ENCODE results near the gene GCDH. TPM values are rescaled to one million over a fixed set of nuclear protein-coding genes. Genes with fewer than 3 reads are reported as not detected.

GCDH gene
- total RNA-seq, 1 experiment from 2014 or later: 53.2 TPM

GRCh38 chr19:12881172-12881808 lies 9.7 kb upstream of the GCDH start, which contains the start of gene DNASE2:
Gene DNASE2, minus strand, starts transcription at chr19:12881449. Its CDS starts 74 bp downstream, at chr19:12881375.
- no peak within 1 kb of the TSS for H3T11ph ChIP-seq (ENCODE audit: low read length)
- H3K27ac Mint-ChIP-seq: peak within 1 kb of the TSS; percentile 79 to 97 (median 83); a peak in 4 of 7 replicates
- H4K20me1 ChIP-seq (ENCODE audit: control insufficient read depth, insufficient read depth, insufficient read length): no peaks in the 10 kb centered on the region
- no peaks in the 10 kb centered on the region for H3K4me1 ChIP-seq (ENCODE audit: insufficient read depth, low read length)
- H3K9me3 Mint-ChIP-seq: peaks cover 14 to 16% of the 10 kb centered on the region in 2 experiments
- H2BK120ac ChIP-seq (ENCODE audit: low read depth, low read length, poor library complexity, severe bottlenecking): no peak within 1 kb of the TSS
- H4K5ac ChIP-seq (ENCODE audit: insufficient read length, low read depth, low read length): no peak within 1 kb of the TSS
- no peak within 1 kb of the TSS for H2BK15ac ChIP-seq (ENCODE audit: low read depth, low read length)
- no peak within 1 kb of the TSS for H3K56ac ChIP-seq (ENCODE audit: insufficient read length, low read depth, low read length)
- H3K23ac ChIP-seq (ENCODE audit: insufficient read length, low read depth, low read length): no peak within 1 kb of the TSS
- peaks cover 10 to 16% (median 14%) of the 10 kb centered on the region in 3 experiments; a peak in 6 of 7 replicates for H3K36me3 Mint-ChIP-seq (ENCODE audit: insufficient read depth in 1 of 3, low read depth in 3 of 3)
- no peak within 1 kb of the TSS for H4K8ac ChIP-seq (replicated peaks; ENCODE audit: insufficient read length, low read depth, low read length)
- 0 out of 2 replicates have a peak, but pooled peaks cover 1% of the 10 kb centered on the region for H3K27me3 ChIP-seq (ENCODE audit: insufficient read depth, low read length)
- H3K79me2 ChIP-seq (ENCODE audit: insufficient read depth, low read length): no peaks in the 10 kb centered on the region
- H3K23me2 ChIP-seq (ENCODE audit: insufficient read length, low read depth, low read length, poor library complexity, severe bottlenecking): peaks cover 6% of the 10 kb centered on the region
- WGBS (ENCODE audit: extremely low coverage, insufficient read length, low lambda C conversion rate): no CpG with 5 or more reads among the region's 38 CpGs
- H2BK12ac ChIP-seq (ENCODE audit: insufficient read length, low read depth, low read length): no peak within 1 kb of the TSS
- no peaks in the 10 kb centered on the region for H3K79me1 ChIP-seq (ENCODE audit: insufficient read depth, low read depth, low read length, poor library complexity, severe bottlenecking)
- H3K18ac ChIP-seq (ENCODE audit: insufficient read length, low read depth, low read length): peak within 1 kb of the TSS; percentile 10
- H2BK5ac ChIP-seq (ENCODE audit: insufficient read length, low read length): no peak within 1 kb of the TSS
- no peak within 1 kb of the TSS for H3K27ac ChIP-seq (ENCODE audit: insufficient read length, low read depth, low read length)
- no peaks in the 10 kb centered on the region for H3K9me3 ChIP-seq (ENCODE audit: control insufficient read depth, low read depth, low read length)
- no peak within 1 kb of the TSS for H2AK5ac ChIP-seq (ENCODE audit: insufficient read length, low read length)
- no peak within 1 kb of the TSS for H2BK20ac ChIP-seq (ENCODE audit: low read depth, low read length, poor library complexity, severe bottlenecking)
- no peak for TF ChIP-seq CTCF (conservative IDR thresholded peaks at IDR 0.05)
- H3K4ac ChIP-seq (ENCODE audit: low read depth, low read length): no peak within 1 kb of the TSS
- H2AFZ ChIP-seq (ENCODE audit: low read length): no peak within 1 kb of the TSS
- DNase-seq: peak; percentile 98
- H3K14ac ChIP-seq (ENCODE audit: insufficient read depth, low read length): peak within 1 kb of the TSS; percentile 41
- peak within 1 kb of the TSS; percentile 60 for H3K9ac ChIP-seq (ENCODE audit: extremely low read depth, insufficient read length, low read length)
- H4K91ac ChIP-seq (ENCODE audit: insufficient read length, low read depth, low read length): no peak within 1 kb of the TSS
- peaks cover 7 to 11% of the 10 kb centered on the region in 2 experiments for H3K4me1 Mint-ChIP-seq
- peak within 1 kb of the TSS; percentile 85 for H3K4me3 Mint-ChIP-seq
- H3K4me2 ChIP-seq (ENCODE audit: insufficient read depth, insufficient read length, low read length): peak within 1 kb of the TSS; percentile 39
- peaks cover 29% of the 10 kb centered on the region for H3K27me3 Mint-ChIP-seq (ENCODE audit: low read depth)

Data from H9 (cell line).